GM12801 (cell line): ENCODE measurements around the gene NSD1.

ENCODE experiments used
- TF ChIP-seq, protein P1 (sequence below): IDR thresholded peaks from one replicate; pipeline ENCODE4 v1.5.1; 2011; ENCODE audit warnings: control low read depth; ENCODE audit not compliant: insufficient read length; ENCODE audit errors: extremely low read depth

NSD1 gene

DNA sequence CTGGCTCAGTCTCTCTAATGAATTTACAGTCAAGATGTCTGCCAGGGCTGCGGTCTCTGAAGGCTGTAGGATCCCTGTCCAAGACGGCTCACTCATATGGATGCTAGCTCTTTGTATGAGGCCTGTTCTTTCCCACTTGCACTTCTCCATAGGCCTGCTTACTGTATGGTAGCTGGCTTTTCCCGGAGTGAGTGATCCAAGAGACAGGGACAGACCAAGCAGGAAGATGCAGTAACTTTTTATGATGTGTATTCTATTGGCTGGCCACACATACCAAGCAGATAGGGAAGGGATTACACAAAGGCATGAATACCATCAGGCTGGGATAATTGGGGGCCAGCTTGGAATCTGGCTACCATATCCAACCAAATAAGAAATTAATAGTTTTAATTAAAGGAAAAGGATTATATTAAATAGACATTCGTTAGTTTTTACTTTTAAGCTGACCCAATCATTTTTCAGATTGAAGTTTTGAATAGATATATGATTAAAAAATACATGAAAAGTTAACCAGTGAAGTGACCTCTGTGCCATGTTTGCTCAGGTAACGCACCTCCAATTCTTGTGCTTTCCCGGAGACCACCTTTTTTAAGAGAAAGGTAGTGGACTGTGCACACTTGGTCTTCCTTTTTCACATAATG lies 20.6 kb downstream of the NSD1 start:
- TF ChIP-seq, protein P1, sequence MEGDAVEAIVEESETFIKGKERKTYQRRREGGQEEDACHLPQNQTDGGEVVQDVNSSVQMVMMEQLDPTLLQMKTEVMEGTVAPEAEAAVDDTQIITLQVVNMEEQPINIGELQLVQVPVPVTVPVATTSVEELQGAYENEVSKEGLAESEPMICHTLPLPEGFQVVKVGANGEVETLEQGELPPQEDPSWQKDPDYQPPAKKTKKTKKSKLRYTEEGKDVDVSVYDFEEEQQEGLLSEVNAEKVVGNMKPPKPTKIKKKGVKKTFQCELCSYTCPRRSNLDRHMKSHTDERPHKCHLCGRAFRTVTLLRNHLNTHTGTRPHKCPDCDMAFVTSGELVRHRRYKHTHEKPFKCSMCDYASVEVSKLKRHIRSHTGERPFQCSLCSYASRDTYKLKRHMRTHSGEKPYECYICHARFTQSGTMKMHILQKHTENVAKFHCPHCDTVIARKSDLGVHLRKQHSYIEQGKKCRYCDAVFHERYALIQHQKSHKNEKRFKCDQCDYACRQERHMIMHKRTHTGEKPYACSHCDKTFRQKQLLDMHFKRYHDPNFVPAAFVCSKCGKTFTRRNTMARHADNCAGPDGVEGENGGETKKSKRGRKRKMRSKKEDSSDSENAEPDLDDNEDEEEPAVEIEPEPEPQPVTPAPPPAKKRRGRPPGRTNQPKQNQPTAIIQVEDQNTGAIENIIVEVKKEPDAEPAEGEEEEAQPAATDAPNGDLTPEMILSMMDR = no peak

DNA sequence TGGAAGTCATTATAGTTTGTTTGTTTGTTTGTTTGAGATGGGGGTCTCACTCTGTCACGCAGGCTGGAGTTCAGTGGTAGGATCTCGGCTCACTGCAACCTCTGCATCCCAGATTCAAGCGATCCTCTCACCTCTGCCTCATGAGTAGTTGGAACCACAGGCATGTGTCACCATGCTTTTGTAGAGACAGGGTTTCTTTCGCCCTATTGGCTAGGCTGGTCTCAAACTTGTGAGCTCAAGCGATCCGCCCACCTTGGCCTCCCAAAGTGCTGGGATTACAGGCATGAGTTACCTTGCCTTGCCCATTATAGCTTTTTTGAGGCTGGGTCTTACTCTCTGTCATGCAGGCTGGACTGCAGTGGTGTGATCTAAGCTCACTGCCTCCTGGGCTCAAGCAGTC lies 28.8 kb downstream of the NSD1 start:
- TF ChIP-seq, protein P1 = no peak

DNA sequence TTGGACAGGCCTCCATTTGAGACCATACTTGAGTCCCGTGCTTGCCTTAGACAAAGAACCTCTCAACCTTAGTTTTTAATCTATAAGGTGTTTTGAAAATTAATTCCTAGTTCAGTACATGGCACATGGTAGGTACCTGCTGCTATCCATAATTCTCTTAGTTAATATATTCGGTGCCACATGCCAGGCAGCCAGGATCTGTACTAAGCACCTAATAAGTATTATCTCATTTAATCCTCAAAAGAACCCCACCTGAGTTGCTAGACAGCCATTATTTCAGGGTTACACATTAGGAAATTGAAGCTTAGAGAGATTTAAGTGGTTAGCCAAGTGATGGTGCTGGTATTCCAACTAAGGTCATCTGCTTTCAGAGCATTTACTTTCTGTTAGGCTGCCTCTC lies 29.9 kb downstream of the NSD1 start:
- TF ChIP-seq, protein P1 = no peak

DNA sequence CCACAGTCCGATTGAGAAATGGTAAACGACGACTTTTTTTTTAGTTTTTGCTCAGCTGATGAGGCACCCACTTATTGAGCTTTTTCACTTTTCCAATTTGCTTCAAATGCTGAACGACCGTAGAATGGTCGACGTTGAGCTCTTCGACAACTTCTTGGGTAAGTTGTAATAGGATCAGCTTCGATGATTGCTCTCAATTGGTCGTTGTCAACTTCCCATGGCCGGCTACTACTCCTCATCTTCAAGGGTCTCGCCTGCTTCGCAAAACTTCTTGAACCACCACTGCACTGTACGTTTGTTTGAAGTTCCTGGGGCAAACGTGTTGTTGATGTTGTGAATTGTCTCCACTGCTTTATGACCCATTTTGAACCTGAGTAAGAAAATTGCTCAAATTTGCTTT lies 35.7 kb downstream of the NSD1 start:
- TF ChIP-seq, protein P1 = no peak

DNA sequence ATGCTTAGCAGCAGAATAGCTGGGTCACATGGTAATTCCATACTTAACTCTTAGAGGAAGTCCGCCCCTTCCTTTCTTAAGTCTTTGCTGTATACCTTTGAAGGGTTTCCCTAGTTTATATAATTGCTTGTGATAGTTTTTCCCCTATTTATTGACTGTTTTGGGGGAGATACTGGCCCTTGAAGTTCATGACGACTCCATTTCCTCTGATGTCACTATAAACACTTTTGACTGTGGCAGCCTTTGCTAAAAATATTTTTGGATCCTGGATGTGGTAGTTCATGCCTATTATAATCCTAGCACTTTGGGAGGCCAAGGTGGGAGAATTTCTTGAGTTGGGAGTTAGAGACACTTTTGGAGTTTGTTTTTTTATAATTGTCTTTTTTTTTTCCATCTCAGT lies 38.4 kb downstream of the NSD1 start:
- TF ChIP-seq, protein P1 = no peak

DNA sequence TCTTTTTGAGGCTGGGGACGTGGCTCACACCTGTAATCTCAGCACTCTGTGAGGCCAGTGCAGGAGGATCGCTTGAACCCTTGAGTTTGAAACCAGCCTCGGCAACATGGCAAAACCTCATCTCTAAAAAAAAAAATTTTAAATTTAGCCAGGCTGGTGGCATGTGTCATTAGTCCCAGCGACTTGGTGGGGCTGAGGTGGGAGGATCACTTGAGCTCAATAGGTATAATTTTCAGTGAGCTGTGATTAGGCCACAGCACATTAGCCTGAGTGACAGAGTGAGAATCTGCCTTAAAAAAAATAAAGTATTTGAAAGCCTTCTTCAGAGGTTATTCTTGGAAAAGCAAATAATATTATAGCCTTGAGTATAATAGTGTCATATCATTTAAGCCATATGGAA lies 41.8 kb downstream of the NSD1 start:
- TF ChIP-seq, protein P1 = no peak

DNA sequence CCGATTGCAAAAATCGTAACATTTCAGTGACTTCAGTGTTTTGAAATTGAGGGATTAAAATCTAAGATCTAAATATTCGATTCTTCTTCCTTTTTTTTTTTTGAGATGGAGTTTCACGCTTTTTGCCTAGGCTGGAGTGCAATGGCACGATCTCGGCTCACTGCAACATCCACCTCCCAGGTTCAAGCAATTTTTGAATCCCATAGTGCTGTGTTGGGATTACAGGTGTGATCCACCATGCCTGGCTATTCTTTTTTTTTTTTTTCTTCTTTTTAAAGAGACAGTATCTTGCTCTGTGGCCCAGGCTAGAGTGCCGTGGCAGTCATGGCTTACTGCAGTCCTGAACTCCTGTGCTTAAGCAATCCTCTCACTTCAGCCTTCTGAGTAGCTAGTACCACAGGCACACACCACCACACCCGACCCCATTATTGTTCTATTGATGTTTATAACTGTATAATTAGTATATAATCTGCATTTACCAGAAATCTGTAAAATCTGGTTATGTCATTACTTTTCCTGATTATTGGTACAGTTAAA lies 42.7 kb downstream of the NSD1 start:
- TF ChIP-seq, protein P1 = no peak
